ENCODE results near the gene MS4A10. TPM values are rescaled to one million over a fixed set of nuclear protein-coding genes. Genes with fewer than 3 reads are reported as not detected.
"Not testable (repeated sequence)": the region's sequence is repeated elsewhere in the genome, so short reads cannot be mapped to it uniquely, and the experiment has no call there.

Gene MS4A10
- polyA plus RNA-seq, 4 donors = 0.61 to 61.9 (median 31.3) TPM

DNA sequence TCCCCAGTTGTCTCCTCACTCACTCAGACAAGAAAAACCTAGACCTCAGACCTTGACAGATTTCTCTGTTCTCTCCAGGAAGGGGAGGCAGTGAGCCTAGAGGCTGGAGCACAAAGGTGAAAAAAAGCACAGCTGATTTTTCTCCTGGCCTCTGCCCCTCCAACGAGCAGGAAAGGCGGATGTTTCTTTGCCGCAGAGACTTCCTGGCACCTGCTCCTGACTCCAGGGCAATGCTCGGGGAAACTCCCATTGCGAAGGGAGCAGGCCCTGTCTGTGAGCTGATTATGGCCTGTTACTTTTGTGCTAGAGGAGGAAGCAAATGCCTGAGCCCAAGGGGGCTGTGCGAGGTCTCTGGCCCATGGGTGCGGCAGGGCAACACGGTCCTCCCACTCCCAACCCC, 25.4 kb downstream of the MS4A10 start:
- WGBS, 3 donors = 6 to 22% (median 19%) methylated on average over 8 of the region's 8 CpGs
- peak overlapping the region in 1 of 3 donors; percentile 12 for H3K27ac ChIP-seq (ENCODE audit: low read depth in 1 of 3, low read length in 2 of 3)
- no peak for FAIRE-seq
- H3K4me3 ChIP-seq (ENCODE audit: low read depth in 1 of 3, low read length in 3 of 3) = no peak overlapping the region
- peaks cover 0 to 7% (median 4%) of the 10 kb centered on the region in 3 donors for H3K4me1 ChIP-seq (ENCODE audit: control insufficient read depth in 3 of 3, insufficient read depth in 2 of 3, low read depth in 1 of 3, low read length in 2 of 3)
- no peaks in the 10 kb centered on the region for H3K27me3 ChIP-seq (ENCODE audit: control insufficient read depth in 3 of 3, insufficient read depth in 3 of 3, low read length in 3 of 3)
- peak; percentile 52 to 74 for DNase-seq
- H3K36me3 ChIP-seq (ENCODE audit: control insufficient read depth in 3 of 3, insufficient read depth in 2 of 3, low read depth in 1 of 3, low read length in 3 of 3) = no peaks in the 10 kb centered on the region
- no peaks in the 10 kb centered on the region for H3K9me3 ChIP-seq (ENCODE audit: control insufficient read depth in 2 of 2, insufficient read depth in 1 of 2, low read depth in 1 of 2, low read length in 1 of 2)

DNA sequence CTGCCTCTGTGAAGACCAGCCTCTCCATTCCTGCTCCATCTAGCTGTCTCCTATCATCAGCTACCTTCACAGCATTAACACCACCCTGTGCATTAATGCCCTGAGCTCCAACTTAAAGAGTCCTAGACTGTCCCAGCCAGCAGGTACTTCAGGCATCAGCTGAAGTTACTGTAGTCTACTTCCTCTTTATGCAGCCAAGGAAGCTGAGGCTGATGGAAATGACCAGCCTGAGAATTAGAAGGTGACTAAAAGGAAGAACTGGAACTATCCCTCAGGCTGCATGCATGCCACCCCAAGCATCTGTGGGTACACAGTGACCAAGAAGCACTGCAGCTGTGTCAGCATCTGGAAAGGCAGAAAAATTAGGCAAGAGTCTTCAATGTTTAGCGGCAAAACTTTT, 28.2 kb downstream of the MS4A10 start:
- DNase-seq (no peak), FAIRE-seq (no peak)
- 86 to 95% (median 89%) methylated on average over 1 of the region's 1 CpG for WGBS, 3 donors
- Histone ChIP-seq H3K27me3 (ENCODE audit: control insufficient read depth in 3 of 3, insufficient read depth in 3 of 3, low read length in 3 of 3) (no peaks in the 10 kb centered on the region), H3K27ac (ENCODE audit: low read depth in 1 of 3, low read length in 2 of 3) (no peak overlapping the region), H3K4me1 (ENCODE audit: control insufficient read depth in 3 of 3, insufficient read depth in 2 of 3, low read depth in 1 of 3, low read length in 2 of 3) (peaks cover 0 to 7% (median 4%) of the 10 kb centered on the region in 3 donors), H3K36me3 (ENCODE audit: control insufficient read depth in 3 of 3, insufficient read depth in 2 of 3, low read depth in 1 of 3, low read length in 3 of 3) (no peaks in the 10 kb centered on the region), H3K9me3 (ENCODE audit: control insufficient read depth in 2 of 2, insufficient read depth in 1 of 2, low read depth in 1 of 2, low read length in 1 of 2) (peaks cover 0 to 13% of the 10 kb centered on the region in 2 donors), H3K4me3 (ENCODE audit: low read depth in 1 of 3, low read length in 3 of 3) (no peak overlapping the region)

- Histone ChIP-seq H3K9me3 (ENCODE audit: control insufficient read depth in 2 of 2, insufficient read depth in 1 of 2, low read depth in 1 of 2, low read length in 1 of 2) (peaks cover 0 to 13% of the 10 kb centered on the region in 2 donors), H3K27me3 (ENCODE audit: control insufficient read depth in 3 of 3, insufficient read depth in 3 of 3, low read length in 3 of 3) (no peaks in the 10 kb centered on the region), H3K4me3 (ENCODE audit: low read depth in 1 of 3, low read length in 3 of 3) (no peak overlapping the region), H3K27ac (ENCODE audit: low read depth in 1 of 3, low read length in 2 of 3) (no peak overlapping the region), H3K36me3 (ENCODE audit: control insufficient read depth in 3 of 3, insufficient read depth in 2 of 3, low read depth in 1 of 3, low read length in 3 of 3) (no peaks in the 10 kb centered on the region), H3K4me1 (ENCODE audit: control insufficient read depth in 3 of 3, insufficient read depth in 2 of 3, low read depth in 1 of 3, low read length in 2 of 3) (peaks cover 0 to 7% (median 4%) of the 10 kb centered on the region in 3 donors)
- DNase-seq = no peak
- 83 to 94% (median 90%) methylated on average over 2 of the region's 2 CpGs for WGBS, 3 donors
- FAIRE-seq = no peak
Measured at GRCh38 chr11:60814112-60814511, 29.0 kb downstream of the MS4A10 start.

DNA sequence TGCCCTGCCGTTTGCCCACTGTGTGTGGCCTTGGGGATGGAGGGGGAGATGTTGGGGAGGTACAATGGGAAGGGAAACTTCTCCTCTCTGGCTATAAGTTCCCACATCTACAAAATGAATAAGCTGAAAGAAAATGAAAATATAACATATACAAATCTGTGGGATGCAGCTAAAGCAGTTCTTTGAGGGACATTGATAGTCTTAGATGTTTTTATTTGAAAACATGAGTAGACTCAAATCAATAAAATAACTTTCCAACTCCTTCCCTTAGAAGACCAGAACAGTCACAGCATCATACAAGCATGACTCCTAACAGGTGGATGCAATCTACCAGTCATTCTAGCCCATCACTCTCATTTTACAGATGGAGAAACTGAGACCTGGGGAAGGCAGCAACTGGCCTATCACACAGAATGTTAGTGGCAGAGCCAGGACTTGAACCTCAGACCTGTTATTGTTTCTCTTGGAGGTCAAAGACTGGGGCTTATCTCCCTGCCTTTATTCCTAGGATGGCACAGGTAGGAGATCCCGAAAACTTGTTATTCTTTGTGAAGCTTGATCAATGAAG, 31.5 kb downstream of the MS4A10 start:
- no peak overlapping the region for H3K4me3 ChIP-seq (ENCODE audit: low read depth in 1 of 3, low read length in 3 of 3)
- H3K9me3 ChIP-seq (ENCODE audit: control insufficient read depth in 2 of 2, insufficient read depth in 1 of 2, low read depth in 1 of 2, low read length in 1 of 2) = peaks cover 0 to 13% of the 10 kb centered on the region in 2 donors
- H3K27me3 ChIP-seq (ENCODE audit: control insufficient read depth in 3 of 3, insufficient read depth in 3 of 3, low read length in 3 of 3) = no peaks in the 10 kb centered on the region
- FAIRE-seq = no peak
- H3K36me3 ChIP-seq (ENCODE audit: control insufficient read depth in 3 of 3, insufficient read depth in 2 of 3, low read depth in 1 of 3, low read length in 3 of 3) = no peaks in the 10 kb centered on the region
- WGBS, 3 donors = 94 to 98% (median 95%) methylated on average over 2 of the region's 2 CpGs
- no peak overlapping the region for H3K27ac ChIP-seq (ENCODE audit: low read depth in 1 of 3, low read length in 2 of 3)
- H3K4me1 ChIP-seq (ENCODE audit: control insufficient read depth in 3 of 3, insufficient read depth in 2 of 3, low read depth in 1 of 3, low read length in 2 of 3) = no peaks in the 10 kb centered on the region
- no peak for DNase-seq

DNA sequence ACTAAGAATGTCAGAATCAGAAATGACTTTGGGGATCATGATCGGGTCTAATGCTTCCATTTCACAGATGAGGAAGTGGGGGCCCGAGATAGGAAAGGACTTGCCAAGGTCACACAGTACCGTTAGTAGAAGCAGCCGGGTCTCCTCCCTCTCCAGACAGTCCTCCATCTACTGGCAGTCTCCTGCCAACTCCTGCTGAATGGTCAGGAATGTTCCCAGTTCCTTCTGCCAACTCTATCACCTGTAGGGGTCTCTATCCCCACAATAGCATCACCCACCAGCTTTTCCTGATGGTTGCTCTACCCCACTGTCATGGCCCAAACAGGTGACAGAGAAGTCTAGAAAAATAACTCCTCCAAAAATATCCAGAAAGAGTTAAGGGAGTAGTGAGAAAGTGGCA, 32.9 kb downstream of the MS4A10 start:
- Histone ChIP-seq H3K27me3 (ENCODE audit: control insufficient read depth in 3 of 3, insufficient read depth in 3 of 3, low read length in 3 of 3) (no peaks in the 10 kb centered on the region), H3K4me1 (ENCODE audit: control insufficient read depth in 3 of 3, insufficient read depth in 2 of 3, low read depth in 1 of 3, low read length in 2 of 3) (no peaks in the 10 kb centered on the region), H3K9me3 (ENCODE audit: control insufficient read depth in 2 of 2, insufficient read depth in 1 of 2, low read depth in 1 of 2, low read length in 1 of 2) (peaks cover 0 to 13% of the 10 kb centered on the region in 2 donors), H3K4me3 (ENCODE audit: low read depth in 1 of 3, low read length in 3 of 3) (no peak overlapping the region), H3K27ac (ENCODE audit: low read depth in 1 of 3, low read length in 2 of 3) (no peak overlapping the region), H3K36me3 (ENCODE audit: control insufficient read depth in 3 of 3, insufficient read depth in 2 of 3, low read depth in 1 of 3, low read length in 3 of 3) (no peaks in the 10 kb centered on the region)
- DNase-seq = no peak
- FAIRE-seq = no peak
- WGBS, 3 donors = 72 to 79% (median 79%) methylated on average over 4 of the region's 4 CpGs

- H3K27ac ChIP-seq (ENCODE audit: low read depth in 1 of 3, low read length in 2 of 3) = no peak overlapping the region
- WGBS, 3 donors = 59 to 80% (median 67%) methylated on average over 13 to 15 of the region's 15 CpGs
- DNase-seq (no peak), FAIRE-seq (no peak)
- H3K4me1 ChIP-seq (ENCODE audit: control insufficient read depth in 3 of 3, insufficient read depth in 2 of 3, low read depth in 1 of 3, low read length in 2 of 3) = no peaks in the 10 kb centered on the region
- H3K9me3 ChIP-seq (ENCODE audit: control insufficient read depth in 2 of 2, insufficient read depth in 1 of 2, low read depth in 1 of 2, low read length in 1 of 2) = peaks cover 0 to 6% of the 10 kb centered on the region in 2 donors
- no peaks in the 10 kb centered on the region for H3K27me3 ChIP-seq (ENCODE audit: control insufficient read depth in 3 of 3, insufficient read depth in 3 of 3, low read length in 3 of 3)
- no peak overlapping the region for H3K4me3 ChIP-seq (ENCODE audit: low read depth in 1 of 3, low read length in 3 of 3)
- no peaks in the 10 kb centered on the region for H3K36me3 ChIP-seq (ENCODE audit: control insufficient read depth in 3 of 3, insufficient read depth in 2 of 3, low read depth in 1 of 3, low read length in 3 of 3)
Measured at GRCh38 chr11:60821827-60822599, 36.9 kb downstream of the MS4A10 start.

DNA sequence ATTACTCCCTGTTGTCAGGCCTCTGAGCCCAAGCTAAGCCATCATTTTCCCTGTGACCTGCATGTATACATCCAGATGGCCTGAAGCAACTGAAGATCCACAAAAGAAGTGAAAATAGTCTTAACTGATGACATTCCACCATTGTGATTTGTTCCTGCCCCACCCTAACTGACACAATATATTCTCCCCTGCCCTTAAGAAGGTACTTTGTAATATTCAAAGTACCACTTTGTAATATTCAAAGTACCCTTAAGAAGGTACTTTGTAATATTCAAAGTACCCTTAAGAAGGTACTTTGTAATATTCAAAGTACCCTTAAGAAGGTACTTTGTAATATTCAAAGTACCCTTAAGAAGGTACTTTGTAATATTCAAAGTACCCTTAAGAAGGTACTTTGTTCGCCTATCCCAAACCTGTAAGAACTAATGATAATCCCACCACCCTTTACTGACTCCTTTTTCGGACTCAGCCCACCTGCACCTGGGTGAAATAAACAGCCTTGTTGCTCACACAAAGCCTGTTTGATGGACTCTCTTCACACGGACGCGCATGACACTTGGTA, 38.7 kb downstream of the MS4A10 start:
- not testable (repeated sequence) for H3K36me3 ChIP-seq (ENCODE audit: control insufficient read depth in 3 of 3, insufficient read depth in 2 of 3, low read depth in 1 of 3, low read length in 3 of 3); H3K27ac ChIP-seq (ENCODE audit: low read depth in 1 of 3, low read length in 2 of 3); H3K27me3 ChIP-seq (ENCODE audit: control insufficient read depth in 3 of 3, insufficient read depth in 3 of 3, low read length in 3 of 3); H3K9me3 ChIP-seq (ENCODE audit: control insufficient read depth in 2 of 2, insufficient read depth in 1 of 2, low read depth in 1 of 2, low read length in 1 of 2); H3K4me1 ChIP-seq (ENCODE audit: control insufficient read depth in 3 of 3, insufficient read depth in 2 of 3, low read depth in 1 of 3, low read length in 2 of 3); DNase-seq; H3K4me3 ChIP-seq (ENCODE audit: low read depth in 1 of 3, low read length in 3 of 3)
- FAIRE-seq = peak; percentile 72
- 93 to 94% (median 94%) methylated on average over 5 of the region's 5 CpGs for WGBS, 3 donors

DNA sequence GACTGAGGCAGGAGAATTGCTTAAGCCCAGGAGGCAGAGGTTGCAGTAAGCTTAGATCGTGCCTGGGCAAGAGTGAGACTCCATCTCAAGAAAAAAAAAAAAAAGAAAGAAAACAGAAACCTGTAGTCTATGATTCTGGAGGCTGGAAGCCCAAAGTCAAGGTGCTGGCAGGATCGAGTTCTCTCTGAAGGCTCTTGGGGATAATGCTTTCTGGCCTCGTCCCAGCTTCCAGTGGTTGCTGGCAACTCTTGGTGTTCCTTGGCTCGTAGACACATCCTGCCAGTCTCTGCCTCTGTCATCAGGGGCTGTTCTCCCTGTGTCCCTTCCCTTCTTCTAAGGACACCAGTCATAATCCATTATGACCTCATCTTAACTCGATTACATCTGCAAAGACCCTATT, 40.0 kb downstream of the MS4A10 start:
- H3K36me3 ChIP-seq (ENCODE audit: control insufficient read depth in 3 of 3, insufficient read depth in 2 of 3, low read depth in 1 of 3, low read length in 3 of 3) = no peaks in the 10 kb centered on the region
- H3K27ac ChIP-seq (ENCODE audit: low read depth in 1 of 3, low read length in 2 of 3) = no peak overlapping the region
- no peaks in the 10 kb centered on the region for H3K27me3 ChIP-seq (ENCODE audit: control insufficient read depth in 3 of 3, insufficient read depth in 3 of 3, low read length in 3 of 3)
- no peaks in the 10 kb centered on the region for H3K4me1 ChIP-seq (ENCODE audit: control insufficient read depth in 3 of 3, insufficient read depth in 2 of 3, low read depth in 1 of 3, low read length in 2 of 3)
- FAIRE-seq (no peak), DNase-seq (no peak)
- no peaks in the 10 kb centered on the region for H3K9me3 ChIP-seq (ENCODE audit: control insufficient read depth in 2 of 2, insufficient read depth in 1 of 2, low read depth in 1 of 2, low read length in 1 of 2)
- H3K4me3 ChIP-seq (ENCODE audit: low read depth in 1 of 3, low read length in 3 of 3) = no peak overlapping the region
- 87 to 94% (median 91%) methylated on average over 5 of the region's 5 CpGs for WGBS, 3 donors

Data from small intestine (tissue), 7 donors.